ENCODE data around the gene CEP164.

CEP164 gene

GRCh38 chr11:117327567-117328374 lies at the start of gene CEP164:
CEP164 (plus strand) TSS chr11:117327854; CDS start chr11:117338587, 10,733 bp downstream.
- peak; percentile 95 to 96 for DNase-seq

GRCh38 chr11:117278347-117278746 lies 49.3 kb upstream of the CEP164 start:
- no peak for DNase-seq

- DNase-seq = peak in 1 of 2 donors; percentile 39
Observed at GRCh38 chr11:117279711-117280376, 47.8 kb upstream of the CEP164 start.

- no peak for DNase-seq
Observed at GRCh38 chr11:117281159-117281558, 46.5 kb upstream of the CEP164 start.

- no peak for DNase-seq
Observed at GRCh38 chr11:117281869-117282268, 45.8 kb upstream of the CEP164 start.

- no peak for DNase-seq
Observed at GRCh38 chr11:117282956-117283355, 44.7 kb upstream of the CEP164 start.

- DNase-seq = no peak
Observed at GRCh38 chr11:117284053-117284452, 43.6 kb upstream of the CEP164 start.

GRCh38 chr11:117286588-117286987 lies 41.1 kb upstream of the CEP164 start:
- no peak for DNase-seq

- no peak for DNase-seq
Observed at GRCh38 chr11:117287668-117288067, 40.0 kb upstream of the CEP164 start.

GRCh38 chr11:117289795-117290194 lies 37.9 kb upstream of the CEP164 start:
- no peak for DNase-seq

- DNase-seq = no peak
Observed at GRCh38 chr11:117290809-117291396, 36.8 kb upstream of the CEP164 start, which contains the start of gene BACE1-AS. BACE1-AS (plus strand) TSS chr11:117291346.

- no peak for DNase-seq
Observed at GRCh38 chr11:117292616-117293015, 35.0 kb upstream of the CEP164 start.

GRCh38 chr11:117295438-117296137 lies 32.1 kb upstream of the CEP164 start:
- no peak for DNase-seq

- DNase-seq = no peak
Observed at GRCh38 chr11:117296881-117297280, 30.8 kb upstream of the CEP164 start.

GRCh38 chr11:117298195-117298594 lies 29.5 kb upstream of the CEP164 start:
- no peak for DNase-seq

GRCh38 chr11:117299351-117300282 lies 28.0 kb upstream of the CEP164 start:
- no peak for DNase-seq

- no peak for DNase-seq
Observed at GRCh38 chr11:117300283-117300663, 27.4 kb upstream of the CEP164 start.

- DNase-seq = no peak
Observed at GRCh38 chr11:117300773-117301172, 26.9 kb upstream of the CEP164 start.

GRCh38 chr11:117302228-117302627 lies 25.4 kb upstream of the CEP164 start:
- DNase-seq = no peak

GRCh38 chr11:117303101-117303500 lies 24.6 kb upstream of the CEP164 start:
- no peak for DNase-seq

GRCh38 chr11:117303646-117304315 lies 23.9 kb upstream of the CEP164 start:
- DNase-seq = no peak

Data from CD4-positive, alpha-beta T cell treated with Interleukin-1 beta for 1 hour (primary cell).